ENCODE measurements around the gene DDX1.

- TF ChIP-seq EP300 (IDR thresholded peaks at IDR 0.05) (no peak), POLR2AphosphoS5 (IDR thresholded peaks at IDR 0.05) (no peak)
Measured at GRCh38 chr2:15641530-15641982, 49.9 kb downstream of the DDX1 start.
